Cardiac fibroblast (primary cell): ENCODE measurements around the gene C5orf47.
A peak's percentile ranks its signal among the peaks of the same experiment; 100 is the strongest.
"Not testable (repeated sequence)": the region's sequence is repeated elsewhere in the genome, so short reads cannot be mapped to it uniquely, and the experiment has no call there.

Source experiments
- DNase-seq, 2 donors: peaks; one replicate each; pipeline versions ENCODE4 v3.0.0 to v3.0.0-alpha.2; 2010; ENCODE audit warnings: low read depth in 2 of 2
- H3K4me3 ChIP-seq, 2 donors: replicated peaks in 1 of 2; 1 replicate in 1 of 2; 2 replicates in 1 of 2; pipeline ENCODE4 v1.5.1; 2011; ENCODE audit warnings: low read depth in 2 of 2, low read length in 2 of 2, mild to moderate bottlenecking in 2 of 2, moderate library complexity in 1 of 2
- CTCF ChIP-seq: IDR thresholded peaks from one replicate; pipeline ENCODE4 v1.5.1; 2011; ENCODE audit warnings: low read depth, mild to moderate bottlenecking, low read length, inconsistent platforms

Gene C5orf47

DNA sequence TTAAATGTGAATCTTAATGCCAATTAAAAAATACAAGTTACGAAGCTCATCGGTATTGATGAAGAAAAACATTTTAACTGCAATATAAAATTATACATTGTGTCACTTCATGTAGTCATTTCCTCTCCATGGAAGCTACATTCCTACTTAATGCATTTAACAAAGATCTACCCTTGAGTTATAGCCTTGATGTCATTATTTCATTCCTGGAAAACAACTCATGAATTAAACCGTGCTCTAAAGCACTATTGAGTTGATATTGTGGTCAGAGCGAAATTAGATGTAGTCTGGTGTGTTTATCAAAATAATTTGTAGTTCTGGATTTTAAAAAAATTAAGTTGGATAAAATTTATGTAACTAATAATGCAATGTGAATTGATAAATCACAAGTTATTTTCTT, 11.1 kb downstream of the C5orf47 start:
- TF ChIP-seq CTCF, result no peak
- DNase-seq, result no peak
- H3K4me3 ChIP-seq, result no peak overlapping the region

DNA sequence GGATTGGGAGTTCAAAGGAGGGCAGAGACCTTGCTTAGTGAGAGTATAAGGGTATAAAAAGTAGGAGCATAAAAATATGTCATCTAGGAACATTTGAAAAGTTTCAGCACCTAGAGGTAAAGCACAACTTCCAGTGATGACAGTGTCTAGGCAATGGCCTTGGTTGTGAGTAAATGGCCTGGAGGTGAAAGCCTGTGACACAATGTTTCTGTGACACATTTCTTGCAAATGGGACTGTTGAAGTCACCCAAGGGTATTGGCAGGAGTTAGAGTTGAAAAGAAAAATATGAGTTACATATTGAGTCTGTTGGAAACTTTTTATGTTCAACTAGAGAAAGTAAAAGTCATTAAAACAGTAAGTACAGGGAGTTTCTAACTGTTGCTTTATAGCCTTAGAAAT, 14.8 kb downstream of the C5orf47 start:
- TF ChIP-seq CTCF, result no peak
- DNase-seq, result no peak
- no peak overlapping the region for H3K4me3 ChIP-seq

GRCh38 chr5:174008922-174009321, 20.0 kb downstream of the C5orf47 start:
- DNase-seq, result no peak
- no peak for TF ChIP-seq CTCF
- H3K4me3 ChIP-seq, result no peak overlapping the region

DNA sequence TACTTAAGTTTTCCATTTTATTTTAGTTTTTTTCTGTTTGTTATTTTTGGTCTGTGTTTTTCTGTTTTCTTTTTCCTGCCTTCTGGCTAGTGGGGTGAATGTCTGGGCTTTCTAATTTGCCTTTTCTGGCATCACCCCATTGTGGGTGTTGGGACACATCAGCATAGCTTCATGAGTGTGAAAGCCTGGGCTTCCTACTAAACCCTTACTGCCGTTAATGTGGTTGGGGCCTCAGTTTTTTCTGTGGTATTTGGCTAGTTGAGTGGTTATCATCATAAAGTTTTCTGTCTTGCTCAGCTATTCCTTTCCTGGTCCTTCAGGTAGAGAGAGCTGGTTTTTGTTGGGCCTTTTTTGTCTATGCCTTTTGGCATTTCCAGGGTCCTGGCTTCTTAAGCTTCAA, 21.4 kb downstream of the C5orf47 start:
- DNase-seq, result no peak
- no peak for TF ChIP-seq CTCF
- H3K4me3 ChIP-seq, result no peak overlapping the region

DNA sequence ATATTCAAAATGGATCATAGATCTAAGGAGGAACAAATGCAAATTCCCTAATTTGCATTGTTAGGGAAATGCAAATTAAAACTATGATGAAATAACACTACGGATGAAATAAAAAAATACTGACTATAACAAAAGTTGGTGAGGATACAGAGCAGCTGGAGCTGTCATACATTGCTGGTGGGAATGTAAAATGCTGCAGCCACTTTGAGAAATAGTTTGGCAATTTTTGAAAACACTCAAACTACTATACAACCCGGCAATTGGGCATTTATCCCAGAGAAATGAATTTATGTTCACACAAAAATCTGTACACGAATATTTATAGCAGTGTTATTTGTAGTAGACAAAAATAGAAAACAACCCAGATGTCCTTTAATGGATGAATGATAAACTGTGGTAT, 22.5 kb downstream of the C5orf47 start:
- TF ChIP-seq CTCF, result no peak
- no peak for DNase-seq
- H3K4me3 ChIP-seq, result no peak overlapping the region

DNA sequence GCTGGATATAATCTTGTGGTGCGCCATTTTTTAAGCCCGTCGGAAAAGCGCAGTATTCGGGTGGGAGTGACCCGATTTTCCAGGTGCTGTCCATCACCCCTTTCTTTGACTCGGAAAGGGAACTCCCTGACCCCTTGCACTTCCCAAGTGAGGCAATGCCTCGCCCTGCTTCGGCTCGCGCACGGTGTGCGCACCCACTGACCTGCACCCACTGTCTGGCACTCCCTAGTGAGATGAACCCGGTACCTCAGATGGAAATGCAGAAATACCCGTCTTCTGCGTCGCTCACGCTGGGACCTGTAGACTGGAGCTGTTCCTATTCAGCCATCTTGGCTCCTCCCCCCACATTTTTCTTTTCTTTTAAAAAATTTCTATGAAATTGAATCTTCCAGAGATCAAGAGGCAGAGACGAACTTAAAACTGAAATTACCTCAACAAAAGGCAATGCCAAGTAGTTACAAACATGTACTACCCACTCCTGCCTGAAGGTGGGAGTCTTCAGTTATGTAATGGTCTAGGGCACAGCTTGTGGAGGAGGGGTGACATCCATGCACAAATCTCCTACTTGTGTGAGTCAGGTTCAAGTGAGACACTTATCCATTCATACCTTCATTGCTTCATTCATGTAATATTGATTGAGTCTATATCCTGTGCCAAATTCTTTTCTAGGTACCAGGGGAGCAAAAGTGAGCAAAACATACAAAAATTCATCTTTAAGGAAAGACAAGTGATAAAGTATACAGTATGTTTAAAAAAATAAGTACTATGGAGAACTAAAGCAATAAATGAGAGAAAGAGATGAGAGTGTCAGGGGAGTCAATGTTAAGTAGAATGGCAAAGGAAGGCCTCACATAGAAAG, 31.3 kb downstream of the C5orf47 start:
- peak; percentile 57 to 76 for DNase-seq
- peak; percentile 59 for TF ChIP-seq CTCF
- not testable (repeated sequence) for H3K4me3 ChIP-seq

DNA sequence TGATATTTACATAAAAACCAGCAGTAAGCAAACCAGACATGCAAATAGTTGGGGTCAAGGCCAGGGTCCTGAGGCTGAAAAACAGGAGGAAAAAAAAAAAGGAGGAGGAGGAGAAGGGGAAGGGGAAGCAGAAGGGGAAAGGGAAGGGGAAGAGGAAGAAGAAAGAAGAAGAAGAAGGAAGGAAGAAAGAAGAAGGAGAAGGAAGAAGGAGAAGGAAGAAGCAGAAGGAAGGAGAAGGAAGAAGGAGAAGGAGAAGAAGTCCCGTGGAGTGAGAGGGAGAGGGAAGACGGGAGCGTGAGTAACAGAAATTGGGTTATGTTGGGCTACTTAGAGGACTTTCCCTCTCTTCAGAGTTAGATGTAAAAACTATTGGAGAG, 31.9 kb downstream of the C5orf47 start:
- H3K4me3 ChIP-seq, result no peak overlapping the region
- no peak for TF ChIP-seq CTCF

More for the DNA sequence above, 31.9 kb downstream of the C5orf47 start:
- DNase-seq, result no peak
